ENCODE data around the gene TMEM209. TPM values are rescaled to one million over a fixed set of nuclear protein-coding genes. Genes with fewer than 3 reads are reported as not detected.
"Not testable (repeated sequence)": the region's sequence is repeated elsewhere in the genome, so short reads cannot be mapped to it uniquely, and the experiment has no call there.

The TMEM209 gene
- polyA plus RNA-seq, 1 donor, result 18.0 TPM

DNA sequence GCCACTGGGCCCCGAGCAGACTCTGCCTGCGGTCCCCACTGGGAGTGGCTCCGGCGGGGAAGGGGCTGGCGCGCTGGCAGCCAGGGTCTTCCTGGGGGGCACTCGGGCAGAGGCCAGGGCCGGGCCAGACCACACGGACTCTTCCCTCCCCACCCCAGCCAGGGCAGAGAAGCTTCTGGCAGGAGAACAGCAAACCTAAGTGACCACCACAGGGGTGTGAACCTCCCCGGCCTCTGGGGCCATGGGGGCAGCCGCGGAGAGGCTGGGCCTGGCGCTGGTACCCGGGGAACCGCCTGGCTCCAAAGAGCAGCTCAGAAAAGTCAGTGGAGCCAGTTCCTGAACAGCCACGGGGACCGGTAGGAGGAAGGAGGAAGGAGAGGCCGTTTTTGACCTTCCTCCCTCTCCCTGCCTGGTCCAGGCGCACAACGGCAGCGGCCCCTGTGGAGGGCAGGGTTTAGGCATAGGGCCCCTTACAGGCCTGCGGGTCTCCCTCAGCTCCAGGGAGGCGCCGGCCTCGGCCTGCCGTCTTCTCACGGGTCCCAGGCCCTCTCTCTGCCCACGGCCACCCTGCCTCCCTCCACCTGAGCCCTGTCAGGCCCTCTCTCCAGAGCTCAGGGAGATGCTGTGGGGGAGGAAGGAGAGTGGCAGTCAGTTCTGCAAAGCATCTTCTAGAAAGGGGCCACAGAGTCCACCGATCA is 51.8 kb downstream of the TMEM209 start:
- no peak for DNase-seq

DNA sequence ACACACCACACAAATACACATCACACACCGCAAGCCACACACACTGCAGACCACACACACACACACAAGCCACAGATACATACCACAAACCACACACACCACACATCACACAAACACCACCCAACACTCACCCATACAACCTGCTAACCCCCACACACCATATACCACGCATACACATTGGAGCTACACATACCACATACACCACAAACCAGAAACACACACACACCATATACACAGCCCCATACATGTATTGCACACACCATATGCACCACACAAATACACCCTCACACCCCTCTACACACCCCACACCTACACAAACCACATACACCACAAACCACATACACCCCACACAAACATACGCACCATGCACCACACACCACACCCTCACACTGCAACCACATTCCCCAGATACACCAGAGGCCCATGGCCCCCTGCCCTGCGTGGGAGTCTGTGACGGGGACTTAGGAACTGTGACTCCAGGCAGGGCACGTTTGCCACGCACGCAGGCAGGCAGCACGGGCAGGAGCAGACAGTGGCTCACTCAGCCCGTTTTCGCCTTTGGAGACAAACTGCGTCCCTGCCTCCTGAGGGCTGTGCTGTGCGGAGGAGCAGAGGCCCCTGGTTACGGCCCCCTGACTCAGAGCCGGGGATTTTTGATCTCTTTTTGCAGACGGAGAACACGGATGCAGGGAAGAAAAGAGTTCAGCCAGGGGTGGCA is 52.6 kb downstream of the TMEM209 start:
- H3K27me3 ChIP-seq (ENCODE audit: control insufficient read depth, insufficient read depth, low read length), result no peaks in the 10 kb centered on the region
- peaks cover 2% of the 10 kb centered on the region for H3K36me3 ChIP-seq (ENCODE audit: control insufficient read depth, insufficient read depth, low read length)
- no peak overlapping the region for H3K4me3 ChIP-seq (ENCODE audit: low read length)
- no peak overlapping the region for H3K27ac ChIP-seq (ENCODE audit: low read length)
- DNase-seq, result no peak
- peaks cover 18% of the 10 kb centered on the region for H3K4me1 ChIP-seq (ENCODE audit: control insufficient read depth, insufficient read depth, low read length)
- WGBS (ENCODE audit: insufficient coverage, low lambda C conversion rate), result no CpG with 5 or more reads among the region's 17 CpGs
- peaks cover 19% of the 10 kb centered on the region for H3K9me3 ChIP-seq (ENCODE audit: control insufficient read depth, low read depth, low read length)

More for the DNA sequence above, 51.8 kb downstream of the TMEM209 start:
- no peaks in the 10 kb centered on the region for H3K27me3 ChIP-seq (ENCODE audit: control insufficient read depth, insufficient read depth, low read length)
- H3K9me3 ChIP-seq (ENCODE audit: control insufficient read depth, low read depth, low read length), result peaks cover 19% of the 10 kb centered on the region
- H3K4me1 ChIP-seq (ENCODE audit: control insufficient read depth, insufficient read depth, low read length), result peaks cover 13% of the 10 kb centered on the region
- no peak overlapping the region for H3K27ac ChIP-seq (ENCODE audit: low read length)
- no peak overlapping the region for H3K4me3 ChIP-seq (ENCODE audit: low read length)
- WGBS (ENCODE audit: insufficient coverage, low lambda C conversion rate), result no CpG with 5 or more reads among the region's 29 CpGs
- H3K36me3 ChIP-seq (ENCODE audit: control insufficient read depth, insufficient read depth, low read length), result peaks cover 4% of the 10 kb centered on the region

DNA sequence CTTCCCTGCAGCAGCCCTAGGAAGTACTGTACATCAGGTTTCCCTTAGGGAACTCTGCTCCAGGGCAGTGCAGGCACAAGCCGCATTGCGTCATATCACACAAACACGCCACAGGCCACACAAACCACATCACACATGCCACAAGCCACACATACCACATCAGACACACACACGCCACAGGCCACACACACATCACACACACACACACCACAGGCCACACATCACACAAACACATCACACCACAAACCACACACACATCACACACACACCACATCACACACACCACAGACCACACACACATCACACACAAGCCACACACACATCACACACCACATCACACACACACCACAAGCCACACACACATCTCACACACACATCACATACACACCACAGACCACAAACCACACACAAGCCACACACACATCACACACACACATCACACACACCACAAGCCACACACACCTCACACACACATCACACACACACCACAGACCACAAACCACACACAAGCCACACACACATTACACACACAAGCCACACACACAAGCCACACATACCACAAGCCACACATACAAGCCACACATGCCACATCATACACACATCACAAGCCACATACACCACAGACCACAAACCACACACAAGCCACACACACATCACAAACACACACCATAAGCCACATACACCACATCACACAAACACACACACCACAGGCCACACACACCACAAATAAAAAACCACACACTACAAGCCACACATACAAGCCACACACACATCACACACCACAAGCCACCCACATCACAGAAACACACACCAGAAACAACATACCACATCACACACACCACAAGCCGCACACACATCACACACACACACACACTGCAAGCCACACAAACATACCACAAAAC is 53.4 kb downstream of the TMEM209 start:
- WGBS (ENCODE audit: insufficient coverage, low lambda C conversion rate), result no CpG with 5 or more reads among the region's 5 CpGs
- peaks cover 21% of the 10 kb centered on the region for H3K4me1 ChIP-seq (ENCODE audit: control insufficient read depth, insufficient read depth, low read length)
- no peak overlapping the region for H3K4me3 ChIP-seq (ENCODE audit: low read length)
- H3K27ac ChIP-seq (ENCODE audit: low read length), result no peak overlapping the region
- no peaks in the 10 kb centered on the region for H3K27me3 ChIP-seq (ENCODE audit: control insufficient read depth, insufficient read depth, low read length)
- H3K36me3 ChIP-seq (ENCODE audit: control insufficient read depth, insufficient read depth, low read length), result no peaks in the 10 kb centered on the region
- H3K9me3 ChIP-seq (ENCODE audit: control insufficient read depth, low read depth, low read length), result peaks cover 19% of the 10 kb centered on the region
- DNase-seq, result no peak

DNA sequence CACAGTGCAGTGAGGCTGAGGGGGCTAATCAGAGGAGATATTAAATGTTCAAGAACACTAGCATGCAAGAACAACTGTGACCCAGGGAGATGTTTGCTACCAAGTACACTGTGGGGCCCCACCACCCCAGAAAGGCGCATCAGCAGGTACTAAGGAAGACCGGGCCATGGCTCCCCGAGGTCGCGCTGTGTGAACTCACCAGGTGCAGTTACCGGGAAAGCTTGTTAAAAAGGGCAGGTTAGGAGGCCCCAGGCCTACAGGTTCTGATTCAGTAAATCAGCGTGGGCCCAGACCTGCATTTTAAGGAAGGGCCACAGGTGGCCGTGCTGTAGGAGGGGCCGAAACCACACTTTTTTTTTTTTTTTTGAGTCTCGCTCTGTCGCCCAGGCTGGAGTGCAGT is 54.6 kb downstream of the TMEM209 start:
- H3K27ac ChIP-seq (ENCODE audit: low read length), result no peak overlapping the region
- H3K27me3 ChIP-seq (ENCODE audit: control insufficient read depth, insufficient read depth, low read length), result no peaks in the 10 kb centered on the region
- no CpG with 5 or more reads among the region's 11 CpGs for WGBS (ENCODE audit: insufficient coverage, low lambda C conversion rate)
- DNase-seq, result no peak
- no peaks in the 10 kb centered on the region for H3K36me3 ChIP-seq (ENCODE audit: control insufficient read depth, insufficient read depth, low read length)
- H3K9me3 ChIP-seq (ENCODE audit: control insufficient read depth, low read depth, low read length), result peaks cover 14% of the 10 kb centered on the region
- H3K4me3 ChIP-seq (ENCODE audit: low read length), result no peak overlapping the region
- H3K4me1 ChIP-seq (ENCODE audit: control insufficient read depth, insufficient read depth, low read length), result peaks cover 29% of the 10 kb centered on the region

DNA sequence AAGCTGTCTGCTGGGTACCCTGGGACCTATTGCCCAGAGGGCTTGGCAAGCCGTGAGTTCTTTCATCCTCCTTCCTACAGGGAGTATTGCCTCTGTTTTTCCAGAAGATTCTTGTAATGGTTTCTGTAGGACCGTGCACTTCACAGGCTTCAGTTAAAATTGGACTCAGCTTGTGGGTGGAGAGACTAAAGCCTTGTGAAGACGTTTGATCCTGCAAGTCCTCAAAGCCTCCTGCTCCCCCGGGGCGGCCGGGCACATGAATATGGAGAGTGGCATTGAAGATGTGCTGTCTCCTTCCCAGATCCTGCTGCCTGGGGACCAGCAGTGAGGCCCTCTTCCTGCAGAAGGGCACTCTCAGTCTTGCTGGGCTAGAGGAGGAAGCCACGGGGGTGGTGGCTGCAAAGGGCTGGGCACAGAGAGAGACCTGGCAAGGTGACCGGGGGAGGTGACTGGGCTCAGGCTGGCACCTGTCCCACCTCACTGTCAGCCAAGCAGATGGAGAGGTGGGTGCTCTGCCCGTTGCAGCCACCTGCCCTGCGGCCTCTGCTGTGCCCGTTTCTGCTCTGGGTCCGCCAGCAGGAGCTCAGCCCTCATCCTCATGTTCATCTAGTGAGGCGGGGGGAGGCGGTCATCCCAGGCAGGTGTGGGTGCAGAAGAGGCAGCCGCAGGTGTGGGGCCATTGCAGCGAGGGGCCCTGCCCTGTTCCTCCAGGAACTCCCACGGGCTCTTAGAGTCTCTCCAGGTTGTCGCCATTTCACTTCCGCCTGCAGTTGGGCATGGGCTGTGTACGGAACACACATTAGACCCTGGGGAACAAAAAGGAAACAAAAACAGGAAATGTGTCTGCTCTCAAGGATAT is 55.7 kb downstream of the TMEM209 start:
- whole genome bisulfite sequencing (ENCODE audit: insufficient coverage, low lambda C conversion rate), result no CpG with 5 or more reads among the region's 20 CpGs
- no peak overlapping the region for H3K4me3 ChIP-seq (ENCODE audit: low read length)
- no peaks in the 10 kb centered on the region for H3K36me3 ChIP-seq (ENCODE audit: control insufficient read depth, insufficient read depth, low read length)
- H3K9me3 ChIP-seq (ENCODE audit: control insufficient read depth, low read depth, low read length), result peaks cover 12% of the 10 kb centered on the region
- no peaks in the 10 kb centered on the region for H3K27me3 ChIP-seq (ENCODE audit: control insufficient read depth, insufficient read depth, low read length)
- DNase-seq, result no peak
- peaks cover 38% of the 10 kb centered on the region for H3K4me1 ChIP-seq (ENCODE audit: control insufficient read depth, insufficient read depth, low read length)
- H3K27ac ChIP-seq (ENCODE audit: low read length), result no peak overlapping the region

DNA sequence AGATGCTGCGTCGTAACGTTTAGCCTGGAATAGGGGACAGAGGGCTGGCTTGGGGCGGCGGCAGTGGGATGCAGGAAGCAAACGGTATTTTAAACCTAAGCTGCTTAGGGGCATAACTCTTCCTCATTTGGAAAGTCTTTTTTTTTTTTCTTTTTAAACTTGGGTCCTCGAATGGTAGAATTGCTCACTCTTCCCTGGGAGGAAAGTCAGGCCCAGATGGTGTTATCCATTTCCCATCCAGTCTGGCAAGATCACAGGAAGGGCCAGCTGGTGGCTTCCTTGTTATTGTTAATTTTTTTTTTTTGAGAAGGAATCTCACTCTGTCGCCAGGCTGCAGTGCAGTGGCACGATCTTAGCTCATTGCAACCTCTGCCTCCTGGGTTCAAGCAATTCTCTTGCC is 56.6 kb downstream of the TMEM209 start:
- Histone ChIP-seq H3K27ac (ENCODE audit: low read length) (no peak overlapping the region), H3K9me3 (ENCODE audit: control insufficient read depth, low read depth, low read length) (peaks cover 11% of the 10 kb centered on the region), H3K4me3 (ENCODE audit: low read length) (no peak overlapping the region), H3K36me3 (ENCODE audit: control insufficient read depth, insufficient read depth, low read length) (no peaks in the 10 kb centered on the region), H3K27me3 (ENCODE audit: control insufficient read depth, insufficient read depth, low read length) (no peaks in the 10 kb centered on the region), H3K4me1 (ENCODE audit: control insufficient read depth, insufficient read depth, low read length) (peaks cover 37% of the 10 kb centered on the region)
- DNase-seq, result no peak
- 57% methylated on average over 1 of the region's 9 CpGs for WGBS (ENCODE audit: insufficient coverage, low lambda C conversion rate)

DNA sequence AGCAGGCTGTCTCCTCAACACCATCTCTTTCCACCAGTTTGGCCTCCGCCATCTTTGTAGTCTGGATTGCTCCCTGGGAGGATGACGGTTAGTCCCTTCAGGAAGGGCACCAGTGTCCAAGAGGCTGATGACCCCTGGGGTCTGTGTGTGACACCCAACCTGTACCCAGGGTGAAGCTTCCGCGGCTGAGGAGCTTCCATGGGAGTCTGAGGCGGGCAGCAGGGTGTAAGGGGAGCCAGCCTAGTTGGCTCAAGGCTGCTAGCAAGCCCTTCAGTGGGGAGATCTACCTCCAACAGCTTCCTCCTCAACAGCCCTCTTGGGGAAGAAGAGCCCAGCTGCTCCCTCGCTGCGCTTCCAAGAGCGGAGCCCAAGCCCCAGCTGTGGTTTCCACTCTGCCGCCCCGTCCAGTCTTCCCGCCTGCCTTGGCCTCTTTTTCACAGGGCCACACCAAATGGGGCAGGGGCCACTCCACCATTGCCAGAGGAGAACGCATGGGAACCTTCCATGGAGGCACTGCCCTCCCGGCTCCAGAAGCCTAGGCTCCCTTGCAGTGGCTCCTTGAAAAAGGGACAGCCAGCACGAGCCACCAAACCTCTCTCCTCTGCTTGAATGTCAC is 57.4 kb downstream of the TMEM209 start:
- Histone ChIP-seq H3K4me1 (ENCODE audit: control insufficient read depth, insufficient read depth, low read length) (peaks cover 37% of the 10 kb centered on the region), H3K4me3 (ENCODE audit: low read length) (no peak overlapping the region), H3K27me3 (ENCODE audit: control insufficient read depth, insufficient read depth, low read length) (no peaks in the 10 kb centered on the region), H3K36me3 (ENCODE audit: control insufficient read depth, insufficient read depth, low read length) (no peaks in the 10 kb centered on the region), H3K9me3 (ENCODE audit: control insufficient read depth, low read depth, low read length) (peaks cover 11% of the 10 kb centered on the region), H3K27ac (ENCODE audit: low read length) (no peak overlapping the region)
- no peak for DNase-seq
- no CpG with 5 or more reads among the region's 14 CpGs for WGBS (ENCODE audit: insufficient coverage, low lambda C conversion rate)

DNA sequence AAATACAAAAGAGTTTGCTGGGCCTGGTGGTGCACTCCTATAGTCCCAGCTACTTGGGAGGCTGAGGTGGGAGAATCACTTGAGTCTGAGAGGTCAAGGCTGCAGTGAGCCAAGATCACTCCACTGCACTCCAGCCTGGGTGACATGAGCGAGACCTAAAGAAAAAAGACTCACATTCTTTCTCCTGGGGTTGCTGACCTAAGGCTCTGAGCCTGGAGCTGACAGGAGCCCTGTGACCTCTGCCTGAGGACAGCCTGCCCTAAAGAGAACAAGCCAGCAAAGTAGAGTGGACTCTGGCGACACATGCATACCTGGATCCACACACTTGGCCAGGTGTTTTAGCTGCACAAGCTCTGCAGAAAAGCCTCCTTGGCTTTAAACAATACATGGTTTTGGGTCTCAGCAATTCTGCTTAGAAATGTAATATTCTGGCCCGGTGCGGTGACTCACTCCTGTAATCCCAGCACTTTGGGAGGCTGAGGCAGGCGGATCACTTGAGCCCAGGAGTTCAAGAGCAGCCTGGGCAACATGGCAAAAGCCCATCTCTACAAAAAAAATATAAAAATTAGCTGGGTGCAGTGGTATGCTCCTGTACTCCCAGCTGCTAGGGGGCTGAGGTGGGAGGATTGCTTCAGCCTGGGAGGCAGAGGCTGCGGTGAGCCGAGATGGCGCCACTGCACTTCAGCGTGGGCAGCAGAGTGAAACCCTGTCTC is 58.4 kb downstream of the TMEM209 start:
- Histone ChIP-seq H3K27me3 (ENCODE audit: control insufficient read depth, insufficient read depth, low read length) (no peaks in the 10 kb centered on the region), H3K9me3 (ENCODE audit: control insufficient read depth, low read depth, low read length) (peaks cover 6% of the 10 kb centered on the region), H3K4me3 (ENCODE audit: low read length) (no peak overlapping the region), H3K4me1 (ENCODE audit: control insufficient read depth, insufficient read depth, low read length) (peaks cover 47% of the 10 kb centered on the region), H3K36me3 (ENCODE audit: control insufficient read depth, insufficient read depth, low read length) (no peaks in the 10 kb centered on the region), H3K27ac (ENCODE audit: low read length) (no peak overlapping the region)
- no peak for DNase-seq
- WGBS (ENCODE audit: insufficient coverage, low lambda C conversion rate), result 93% methylated on average over 3 of the region's 9 CpGs

DNA sequence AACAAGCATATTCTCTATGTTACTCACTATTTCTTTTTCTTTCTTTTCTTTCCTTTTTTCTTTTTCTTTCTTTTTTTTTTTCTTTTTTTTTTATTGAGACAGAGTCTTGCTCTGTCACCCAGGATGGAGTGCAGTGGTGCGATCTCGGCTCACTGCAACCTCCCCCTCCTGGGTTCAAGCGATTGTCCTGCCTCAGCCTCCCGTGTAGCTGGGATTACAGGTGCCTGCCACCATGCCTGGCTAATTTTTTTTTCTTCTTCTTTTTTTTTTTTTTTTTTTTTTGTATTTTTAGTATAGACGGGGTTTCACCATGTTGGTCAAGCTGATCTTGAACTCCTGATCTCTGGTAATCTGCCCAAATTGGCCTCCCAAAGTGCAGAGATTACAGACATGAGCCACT is 59.1 kb downstream of the TMEM209 start:
- peaks cover 54% of the 10 kb centered on the region for H3K4me1 ChIP-seq (ENCODE audit: control insufficient read depth, insufficient read depth, low read length)
- H3K27me3 ChIP-seq (ENCODE audit: control insufficient read depth, insufficient read depth, low read length); H3K27ac ChIP-seq (ENCODE audit: low read length); H3K4me3 ChIP-seq (ENCODE audit: low read length); H3K36me3 ChIP-seq (ENCODE audit: control insufficient read depth, insufficient read depth, low read length); DNase-seq; H3K9me3 ChIP-seq (ENCODE audit: control insufficient read depth, low read depth, low read length): not testable (repeated sequence)
- WGBS (ENCODE audit: insufficient coverage, low lambda C conversion rate), result no CpG with 5 or more reads among the region's 5 CpGs
